HepG2 (cell line): ENCODE measurements around the gene ARID1A. TPM values are rescaled to one million over a fixed set of nuclear protein-coding genes. Genes with fewer than 3 reads are reported as not detected.

Experiments used
- DMTF1 ChIP-seq: sonication (generic); formaldehyde crosslinking; IDR thresholded peaks from 2 replicates; pipeline ENCODE4 v1.4.0; 2020; ENCODE audit warnings: mild to moderate bottlenecking, missing genetic modification reagents
- EHMT2 ChIP-seq: fragments of 200-600 bp; sonication (generic); IDR thresholded peaks from 2 replicates; pipeline ENCODE4 v1.7.0; 2017; ENCODE audit warnings: antibody characterized with exemption, low read depth, low read length, borderline replicate concordance
- FIP1L1 ChIP-seq: fragments of 200-400 bp; formaldehyde crosslinking; IDR thresholded peaks from 2 replicates; pipeline ENCODE4 v1.6.1; 2018; ENCODE audit warnings: low read depth, mild to moderate bottlenecking, low read length, moderate library complexity, borderline replicate concordance; ENCODE audit not compliant: insufficient read depth
- GFI1 ChIP-seq: sonication (generic); formaldehyde crosslinking; IDR thresholded peaks from 2 replicates; pipeline ENCODE4 v1.5.0; 2020; ENCODE audit warnings: missing genetic modification reagents, mild to moderate bottlenecking, borderline replicate concordance
- HNF4A ChIP-seq: sonication (generic); formaldehyde crosslinking; IDR thresholded peaks from 2 replicates; pipeline ENCODE4 v1.4.0; 2020; ENCODE audit warnings: missing genetic modification reagents
- NFIC ChIP-seq: IDR thresholded peaks from 2 replicates; pipeline ENCODE4 v1.6.1; 2012; ENCODE audit warnings: mild to moderate bottlenecking, low read length, inconsistent platforms
- NRL ChIP-seq: sonication (generic); formaldehyde crosslinking; IDR thresholded peaks from 2 replicates; pipeline ENCODE4 v1.5.0; 2020; ENCODE audit warnings: missing genetic modification reagents, mild to moderate bottlenecking, moderate library complexity, borderline replicate concordance
- PHF5A ChIP-seq: IDR thresholded peaks from one replicate; pipeline ENCODE4 v1.6.1; 2018; ENCODE audit warnings: low read depth, missing genetic modification reagents; ENCODE audit not compliant: unreplicated experiment
- PRMT3 ChIP-seq: sonication (generic); formaldehyde crosslinking; IDR thresholded peaks from 2 replicates; pipeline ENCODE4 v1.8.1; 2022; ENCODE audit warnings: low read depth, mild to moderate bottlenecking, moderate library complexity, missing genetic modification reagents, borderline replicate concordance
- RERE ChIP-seq: IDR thresholded peaks from 2 replicates; pipeline ENCODE4 v1.6.1; 2016; ENCODE audit warnings: low read depth, missing genetic modification reagents, missing compliant biosample characterization
- RNF219 ChIP-seq: sonication (generic); formaldehyde crosslinking; IDR thresholded peaks from 2 replicates; pipeline ENCODE4 v1.5.0; 2020; ENCODE audit warnings: mild to moderate bottlenecking, missing genetic modification reagents
- SIN3B ChIP-seq: fragments of 150-350 bp; IDR thresholded peaks from 2 replicates; pipeline ENCODE4 v1.6.1; 2014; ENCODE audit warnings: low read length
- TBP ChIP-seq: sonication (generic); formaldehyde crosslinking; IDR thresholded peaks from 2 replicates; pipeline ENCODE4 v1.5.0; 2020; ENCODE audit warnings: missing genetic modification reagents
- ZNF329 ChIP-seq: sonication (generic); formaldehyde crosslinking; IDR thresholded peaks from 2 replicates; pipeline ENCODE4 v1.9.0; 2021; ENCODE audit warnings: low read depth, mild to moderate bottlenecking, missing genetic modification reagents
- ZNF34 ChIP-seq: sonication (generic); formaldehyde crosslinking; IDR thresholded peaks from 2 replicates; pipeline ENCODE4 v1.4.0; 2020; ENCODE audit warnings: mild to moderate bottlenecking, missing genetic modification reagents, borderline replicate concordance
- ZNF430 ChIP-seq: sonication (generic); formaldehyde crosslinking; IDR thresholded peaks from 2 replicates; pipeline ENCODE4 v1.9.0; 2021; ENCODE audit warnings: mild to moderate bottlenecking, missing genetic modification reagents
- ZNF460 ChIP-seq: sonication (generic); formaldehyde crosslinking; IDR thresholded peaks from 2 replicates; pipeline ENCODE4 v1.5.1; 2020; ENCODE audit warnings: missing genetic modification reagents, mild to moderate bottlenecking, borderline replicate concordance
- ZNF468 ChIP-seq: sonication (generic); formaldehyde crosslinking; IDR thresholded peaks from 2 replicates; pipeline ENCODE4 v1.8.0; 2022; ENCODE audit warnings: mild to moderate bottlenecking, moderate library complexity, missing genetic modification reagents
- ZNF7 ChIP-seq: IDR thresholded peaks from 2 replicates; pipeline ENCODE4 v1.6.1; 2016; ENCODE audit warnings: missing biosample characterization, missing genetic modification reagents
- polyA plus RNA-seq, 8 experiments: library from polyadenylated mRNA; depleted of rRNA in 3 of 8; stranded (reverse) in 7 of 8; unstranded in 1 of 8; fragments of >200 nt; fragmentation: Illumina TruSeq in 4 of 8; extraction: Trizol in 4 of 8; gene quantifications; 2 replicates each; pipeline versions ENCODE4 v1.2.1 to v1.2.3, GENCODE V29; 2011 to 2016; ENCODE audit warnings: low read depth in 4 of 8, missing spikeins in 1 of 8, mixed read lengths in 1 of 8; ENCODE audit not compliant: insufficient read depth in 1 of 8
- total RNA-seq, 5 experiments: library from RNA; depleted of rRNA; stranded (reverse); fragments of >200 nt; fragmentation: Illumina TruSeq; extraction: Trizol; gene quantifications; 2 replicates each; pipeline ENCODE4 v1.2.3, GENCODE V29; 2016; ENCODE audit warnings: low read depth in 1 of 5

The ARID1A gene
- total and polyA plus RNA-seq, 2 of the 13 experiments (the other 11 are each of a cell fraction or from before 2014, with no cell fraction given), result 11.9 to 15.9 TPM

GRCh38 chr1:26695356-26696118 is at the start of gene ARID1A (continued):
- peak; percentile 86; the same call in 1 of the 2 replicates for TF ChIP-seq RNF219 (CRISPR knock-in tag)
- TF ChIP-seq FIP1L1, result 0 out of 2 replicates have a peak, but pooled peaks have one; percentile 74
- TF ChIP-seq HNF4A (CRISPR knock-in tag), result peak; percentile 79
- no peak for TF ChIP-seq DMTF1 (CRISPR knock-in tag)
- no peak for TF ChIP-seq ZNF468 (CRISPR knock-in tag)
- TF ChIP-seq NRL, result peak; percentile 79; the same call in 1 of the 2 replicates
- peak; percentile 90 for TF ChIP-seq PRMT3
- no peak for TF ChIP-seq EHMT2
- TF ChIP-seq NFIC, result peak; percentile 60; the same call in 1 of the 2 replicates
- TF ChIP-seq PHF5A (CRISPR knock-in tag), result no peak
- TF ChIP-seq ZNF430 (CRISPR knock-in tag), result peak; percentile 43; the same call in 1 of the 2 replicates
- TF ChIP-seq RERE (CRISPR knock-in tag), result peak; percentile 49
- TF ChIP-seq SIN3B, result peak; percentile 53; the same call in 1 of the 2 replicates
- peak; percentile 59; the same call in 1 of the 2 replicates for TF ChIP-seq ZNF7 (CRISPR knock-in tag)
- TF ChIP-seq GFI1 (CRISPR knock-in tag), result peak; percentile 71; the same call in 1 of the 2 replicates
- no peak for TF ChIP-seq TBP (CRISPR knock-in tag)
- peak; percentile 85; the same call in 1 of the 2 replicates for TF ChIP-seq ZNF329 (CRISPR knock-in tag)
- peak; percentile 93; the same call in 1 of the 2 replicates for TF ChIP-seq ZNF34 (CRISPR knock-in tag)
- TF ChIP-seq ZNF460, result peak; percentile 29; the same call in 1 of the 2 replicates
